GM13976 (cell line): ENCODE data around the gene MGMT.
"Not testable (repeated sequence)": the region's sequence is repeated elsewhere in the genome, so short reads cannot be mapped to it uniquely, and the experiment has no call there.

Experiments
- DNase-seq: peaks from one replicate; pipeline ENCODE4 v3.0.0; 2012; ENCODE audit warnings: low spot score
- CTCF ChIP-seq: IDR thresholded peaks from 2 replicates; pipeline ENCODE4 v1.5.1; 2012; ENCODE audit warnings: borderline replicate concordance, mild to moderate bottlenecking; ENCODE audit not compliant: insufficient read depth; ENCODE audit errors: extremely low read depth, missing control alignments, control extremely low read depth
- in situ Hi-C: fragments of 300-500 bp; cut with MboI; formaldehyde crosslinking; loops from one replicate; pipeline ENCODE4 v1.12.0; 2022; ENCODE audit warnings: low sequenced_read_pairs, mixed read lengths, inconsistent platforms; ENCODE audit not compliant: unreplicated experiment

MGMT gene

GRCh38 chr10:129426606-129427005, 40.4 kb upstream of the MGMT start:
- no peak for TF ChIP-seq CTCF
- no peak for DNase-seq
- in situ Hi-C loops, result no loop called here

GRCh38 chr10:129433266-129433665, 33.8 kb upstream of the MGMT start:
- no peak for TF ChIP-seq CTCF
- no peak for DNase-seq
- in situ Hi-C loops, result no loop called here

GRCh38 chr10:129435724-129436123, 31.3 kb upstream of the MGMT start:
- in situ Hi-C loops, DNase-seq: not testable (repeated sequence)

GRCh38 chr10:129438024-129438423, 29.0 kb upstream of the MGMT start:
- DNase-seq, result no peak
- TF ChIP-seq CTCF, result no peak

GRCh38 chr10:129440247-129440646, 26.8 kb upstream of the MGMT start:
- TF ChIP-seq CTCF, result no peak
- no peak for DNase-seq
- in situ Hi-C loops, result no loop called here

More at GRCh38 chr10:129438024-129438423, 29.0 kb upstream of the MGMT start:
- in situ Hi-C loops, result no loop called here

- in situ Hi-C loops, result no loop called here
- DNase-seq, result no peak
Measured at GRCh38 chr10:129440722-129441316, 26.2 kb upstream of the MGMT start.

More at GRCh38 chr10:129440722-129441316, 26.2 kb upstream of the MGMT start:
- no peak for TF ChIP-seq CTCF
